Activated CD4-positive, alpha-beta T cell treated with anti-CD3 and anti-CD28 coated beads for 1 hour (primary cell): ENCODE measurements around the gene PIGM.
"Not testable (repeated sequence)": the region's sequence is repeated elsewhere in the genome, so short reads cannot be mapped to it uniquely, and the experiment has no call there.

ENCODE experiments used
- DNase-seq: peaks from one replicate; pipeline ENCODE4 v3.0.0-alpha.2; 2020

PIGM gene

DNA sequence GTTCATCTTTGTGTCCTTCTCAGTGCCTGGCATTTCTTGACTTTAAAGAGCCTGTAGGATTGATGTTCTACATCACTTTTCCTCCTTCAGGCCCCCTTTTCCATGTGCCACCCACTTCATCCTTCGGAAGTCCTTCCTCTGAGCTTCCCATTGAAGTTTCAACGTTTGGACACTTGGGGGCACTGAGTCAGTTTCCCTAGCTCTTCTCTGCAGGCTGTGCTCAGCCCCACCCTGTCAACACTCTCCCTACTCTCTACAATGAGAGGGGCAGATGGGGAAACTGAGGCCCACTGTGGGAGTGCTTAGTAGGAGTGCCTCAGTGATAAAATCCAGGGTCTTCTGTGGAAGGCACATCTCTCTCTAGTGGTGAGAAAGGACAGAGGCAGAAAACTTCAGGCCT, 26.3 kb upstream of the PIGM start:
- DNase-seq: no peak

DNA sequence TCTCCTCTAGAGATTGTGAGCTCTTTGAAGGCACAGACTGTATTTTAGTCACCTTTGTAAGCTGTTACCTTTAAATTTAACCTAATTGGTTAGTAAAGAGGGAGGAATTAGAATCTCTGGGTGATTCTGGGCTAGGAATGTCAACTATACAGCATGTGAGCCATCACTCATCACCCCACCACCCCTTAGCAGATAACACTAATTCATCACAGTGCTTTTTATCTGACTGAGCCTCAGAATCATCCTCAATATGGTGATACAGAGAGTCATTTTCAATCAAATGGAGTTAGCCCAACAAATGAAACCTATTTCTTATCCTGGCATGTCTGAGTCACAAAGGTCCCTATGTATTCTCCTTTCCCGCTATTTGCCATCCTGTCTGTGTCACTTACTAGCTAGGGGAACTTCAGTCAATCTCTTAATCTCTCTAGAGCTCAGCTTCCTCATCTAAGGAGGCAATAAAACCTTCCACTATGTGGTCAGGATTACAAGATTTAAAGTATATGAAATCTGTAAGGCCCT, 24.9 kb upstream of the PIGM start:
- no peak for DNase-seq

DNA sequence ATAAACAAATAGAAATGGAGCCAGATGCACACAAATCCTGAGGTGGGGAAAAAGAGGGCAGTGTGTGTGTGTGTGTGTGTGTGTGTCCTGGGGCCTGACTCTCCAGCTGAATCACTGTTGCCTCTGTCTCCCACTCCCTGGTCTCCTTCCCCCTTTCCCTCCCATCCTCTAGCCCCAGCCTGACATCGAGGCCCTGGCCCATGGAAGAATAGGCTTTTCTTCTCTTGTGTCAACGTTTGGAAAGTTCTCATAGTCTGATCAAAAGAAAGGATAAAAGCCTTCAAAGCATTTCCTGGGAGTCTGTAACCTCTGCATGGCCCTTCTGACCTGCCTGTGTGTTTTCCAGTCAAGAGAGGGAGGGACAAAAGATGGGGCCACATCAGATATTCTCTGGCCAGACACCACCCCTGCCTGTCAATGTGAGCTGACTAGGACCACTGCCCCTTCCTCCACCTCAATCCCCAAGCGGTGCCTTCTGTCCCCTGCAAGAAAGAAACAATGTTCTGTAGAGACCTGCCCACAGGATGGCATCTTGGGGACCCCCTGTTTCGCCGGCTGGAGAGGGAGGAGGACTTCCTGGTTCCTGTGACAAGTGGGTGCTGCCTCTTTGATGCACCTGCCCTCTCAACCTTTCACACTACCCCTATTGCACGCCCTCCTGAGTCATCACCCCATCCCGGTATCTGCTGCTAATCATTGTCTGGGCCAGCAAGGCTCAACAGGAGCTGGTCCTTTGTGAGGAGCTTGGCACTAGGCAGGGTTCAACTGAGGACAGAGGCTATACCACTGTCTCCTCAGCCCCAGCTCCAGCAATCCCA, 22.0 kb upstream of the PIGM start:
- DNase-seq: no peak

DNA sequence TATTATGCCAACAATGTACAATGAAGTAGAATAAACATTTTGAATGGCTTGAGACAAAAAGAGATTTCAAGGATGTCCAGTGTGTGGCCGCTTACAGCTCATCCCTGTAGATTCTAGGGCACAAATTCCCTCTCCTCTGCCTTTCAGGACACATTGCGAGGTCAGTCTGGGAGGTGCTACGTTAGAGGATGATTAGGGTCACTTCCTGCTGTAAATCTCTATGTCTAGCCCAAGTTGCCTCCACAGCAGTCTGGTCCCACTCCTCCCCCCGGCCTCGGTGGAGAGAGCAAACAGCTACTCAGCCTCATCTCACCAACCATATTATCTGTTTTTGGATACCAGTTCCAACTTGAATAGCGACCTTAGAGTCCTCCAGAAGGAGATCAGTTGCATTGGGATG, 21.1 kb upstream of the PIGM start:
- DNase-seq: no peak

DNA sequence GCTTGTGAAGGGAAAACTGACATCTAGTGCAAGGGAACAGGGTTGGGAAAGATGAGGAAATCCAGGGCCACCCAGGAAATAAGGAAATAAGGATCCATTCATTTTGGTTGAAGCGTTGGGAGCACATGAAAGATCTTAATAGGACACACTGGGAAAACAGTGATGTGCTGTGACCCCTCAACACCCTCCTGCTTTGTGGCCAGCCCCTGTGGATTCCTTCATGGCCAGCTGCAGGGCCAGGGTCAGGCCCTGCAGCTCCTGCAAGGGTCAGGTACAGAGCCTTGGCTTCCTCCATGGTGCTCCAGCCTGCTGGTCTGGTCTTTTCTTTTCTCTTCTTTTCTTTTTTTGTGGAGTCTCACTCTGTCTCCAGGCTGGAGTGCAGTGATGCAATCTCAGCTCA, 18.8 kb upstream of the PIGM start:
- no peak for DNase-seq

DNA sequence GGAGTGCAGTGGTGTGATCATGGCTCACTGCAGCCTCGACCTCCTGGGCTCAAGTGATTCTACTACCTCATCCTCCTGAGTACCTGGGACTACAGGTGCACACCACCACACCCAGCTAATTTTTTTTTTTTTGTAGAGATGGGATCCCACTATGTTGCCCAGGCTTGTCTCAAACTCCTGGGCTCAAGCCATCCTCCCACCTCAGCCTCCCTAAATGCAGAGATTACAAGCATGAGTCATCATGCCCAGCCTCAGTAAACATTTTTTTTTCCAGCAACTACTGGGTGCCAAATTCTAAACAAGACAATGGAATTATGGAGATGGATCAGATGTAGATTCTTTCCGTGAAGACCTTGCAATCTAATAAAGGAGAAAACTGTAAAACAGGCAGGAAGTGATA, 18.4 kb upstream of the PIGM start:
- not testable (repeated sequence) for DNase-seq

DNA sequence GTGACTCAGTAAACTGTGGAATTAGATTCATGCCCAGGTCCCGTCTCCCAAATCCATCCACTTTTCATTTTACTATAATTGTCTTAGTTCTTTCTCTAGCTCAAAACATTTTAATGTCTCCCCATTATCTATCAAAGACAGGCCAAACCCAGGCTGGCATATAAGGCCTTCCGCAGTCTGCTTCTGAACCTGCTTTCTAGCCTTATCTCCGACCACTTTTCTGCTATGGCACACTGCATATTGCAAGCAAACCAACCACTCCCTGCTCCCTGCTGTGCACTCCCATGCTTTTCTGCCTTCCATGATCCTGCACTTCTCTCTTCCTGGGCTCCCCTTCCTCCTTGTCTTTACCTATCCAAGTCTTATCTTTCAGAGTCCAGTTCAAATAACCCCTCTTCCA, 17.3 kb upstream of the PIGM start:
- no peak for DNase-seq

DNA sequence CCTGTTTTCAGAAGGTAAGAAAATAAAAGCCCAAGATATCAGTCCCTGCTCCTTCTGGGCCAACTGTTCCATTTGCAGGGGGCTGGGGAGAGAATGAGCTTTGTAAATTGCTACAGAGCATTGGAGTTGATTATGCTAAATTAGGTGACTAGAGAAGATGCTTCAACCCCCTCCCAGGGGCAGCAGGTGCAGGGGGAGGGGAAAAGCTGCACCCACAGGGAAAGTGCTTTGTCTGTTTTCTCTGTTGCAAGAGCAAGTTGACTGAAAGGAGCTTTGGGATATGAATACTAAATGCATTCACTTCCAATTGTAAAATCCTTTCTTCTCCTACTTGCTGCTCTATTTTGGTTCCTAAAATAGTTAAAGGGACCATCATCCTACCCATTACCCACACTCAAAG, 16.5 kb upstream of the PIGM start:
- DNase-seq: no peak

DNA sequence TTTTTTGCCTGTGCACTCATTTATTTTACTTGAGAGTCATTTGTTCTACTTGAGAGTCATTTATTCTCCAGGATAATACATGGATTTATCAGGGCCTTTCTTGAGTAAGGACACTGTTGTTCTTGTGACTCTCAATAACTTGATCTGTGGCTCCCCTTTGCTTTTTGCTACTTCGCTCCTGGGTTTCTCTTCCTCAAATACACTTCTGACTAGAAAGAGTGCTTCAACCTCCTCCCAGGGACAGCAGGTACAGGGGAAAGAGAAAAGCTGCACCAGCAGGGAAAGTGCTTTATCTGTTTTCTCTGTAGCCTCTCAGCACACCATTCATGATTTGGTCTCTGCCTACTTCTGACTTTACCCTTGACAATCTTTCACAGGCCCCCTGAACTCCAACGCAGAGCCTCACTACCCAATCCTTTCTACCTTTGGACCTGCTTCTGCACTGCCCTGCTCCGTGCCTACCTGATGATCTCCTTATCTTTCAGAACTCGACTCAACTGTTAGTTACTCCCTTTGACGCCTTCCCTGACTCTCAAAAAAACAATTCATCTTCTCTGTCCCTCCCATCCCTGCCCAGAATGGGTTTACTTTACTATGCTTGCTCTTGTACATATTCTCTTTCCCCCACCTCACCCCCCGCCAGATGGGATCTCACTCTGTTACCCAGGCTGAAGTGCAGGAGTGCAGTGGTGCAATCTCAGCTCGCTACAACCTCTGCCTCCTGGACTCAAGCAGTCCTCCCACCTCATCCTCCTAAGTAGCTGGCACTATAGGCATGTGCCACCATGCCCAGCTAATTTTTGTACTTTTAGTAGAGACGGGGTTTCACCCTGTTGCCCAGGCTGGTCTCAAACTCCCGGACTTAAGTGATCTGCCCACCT, 15.6 kb upstream of the PIGM start:
- no peak for DNase-seq

DNA sequence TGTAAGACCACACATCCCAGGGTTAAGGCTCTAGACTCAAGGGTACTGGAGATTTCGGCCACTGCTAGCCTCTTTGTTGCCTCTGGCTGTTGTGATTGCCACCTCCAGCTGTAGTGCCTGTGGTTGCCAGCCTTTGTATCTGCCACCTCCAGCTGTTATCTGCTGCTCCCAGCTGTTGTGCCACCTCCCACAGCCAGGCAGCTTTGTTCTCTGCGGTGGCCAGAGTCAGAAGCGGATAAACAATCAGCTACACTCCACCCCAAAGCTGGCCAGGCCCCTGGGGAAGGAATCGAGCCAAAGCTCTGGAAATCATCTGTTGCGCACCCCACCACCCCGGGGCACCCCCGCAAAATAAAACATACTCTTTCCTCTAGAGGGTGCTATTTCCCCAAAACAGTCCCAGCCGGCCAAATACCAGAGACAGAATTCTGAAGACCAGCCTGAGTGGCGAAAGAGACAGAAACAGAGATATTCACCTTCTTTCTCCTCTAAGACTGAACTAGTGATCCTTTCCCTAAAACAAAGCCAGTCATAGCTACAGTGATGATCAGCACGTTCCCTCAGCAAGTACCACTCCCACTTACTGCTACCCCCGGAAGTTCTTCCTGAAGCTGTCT, 14.8 kb upstream of the PIGM start:
- no peak for DNase-seq

DNA sequence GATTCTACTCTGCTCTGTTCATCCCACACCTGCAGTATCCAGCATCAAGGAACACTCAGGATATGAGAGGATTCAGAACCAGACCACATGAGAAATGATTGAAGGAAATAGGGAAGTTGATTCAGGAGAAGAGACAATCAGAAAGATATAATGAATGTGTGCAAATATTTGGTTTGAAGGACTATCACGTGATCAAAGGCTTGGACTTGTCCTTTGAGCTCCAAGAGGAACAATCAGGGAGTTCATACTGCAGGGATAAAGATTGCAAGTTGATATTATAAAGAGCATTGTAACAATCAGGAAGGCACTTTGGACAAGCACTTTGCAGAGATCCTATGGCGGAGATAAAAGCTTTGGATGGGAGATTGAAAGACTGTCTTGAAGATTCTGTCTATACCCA, 13.9 kb upstream of the PIGM start:
- no peak for DNase-seq

DNA sequence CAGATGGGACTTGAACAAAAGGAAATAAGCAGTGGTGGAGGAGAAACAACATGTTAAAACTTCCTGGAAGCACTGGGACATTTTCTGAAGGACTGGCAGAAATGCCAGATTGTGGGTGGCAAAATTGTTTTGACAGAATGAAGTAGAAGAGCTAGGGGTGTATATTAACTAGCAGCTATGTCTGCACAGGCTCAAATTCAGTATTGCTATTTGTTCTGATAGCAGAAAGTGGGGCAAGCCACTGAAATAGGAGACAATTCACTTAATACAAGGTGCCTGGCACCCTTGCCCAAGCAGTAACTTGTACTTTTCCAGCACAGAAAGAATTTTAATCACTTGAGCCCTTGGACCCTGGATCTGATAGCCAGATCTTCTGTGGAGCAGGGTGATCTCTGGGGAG, 11.8 kb upstream of the PIGM start:
- DNase-seq: no peak

DNA sequence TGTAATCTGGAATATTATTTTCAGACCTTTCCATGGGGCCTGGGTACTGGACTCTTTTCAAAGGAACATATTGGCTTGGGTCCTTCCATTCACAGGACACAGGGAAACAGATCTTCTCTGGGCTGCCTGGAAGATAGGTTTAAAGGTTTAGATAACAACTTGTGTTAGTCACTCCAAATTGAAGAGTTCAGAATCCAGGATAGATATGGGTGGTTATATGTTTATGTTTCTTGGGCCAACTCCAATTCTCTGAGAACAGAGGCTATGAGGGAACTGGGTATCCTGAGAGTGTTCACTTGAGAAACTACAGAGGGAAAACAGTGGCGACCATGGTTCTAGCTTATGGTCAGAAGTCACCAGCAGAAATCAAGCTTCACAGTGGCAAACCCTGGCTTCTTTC, 8.7 kb upstream of the PIGM start:
- DNase-seq: no peak

DNA sequence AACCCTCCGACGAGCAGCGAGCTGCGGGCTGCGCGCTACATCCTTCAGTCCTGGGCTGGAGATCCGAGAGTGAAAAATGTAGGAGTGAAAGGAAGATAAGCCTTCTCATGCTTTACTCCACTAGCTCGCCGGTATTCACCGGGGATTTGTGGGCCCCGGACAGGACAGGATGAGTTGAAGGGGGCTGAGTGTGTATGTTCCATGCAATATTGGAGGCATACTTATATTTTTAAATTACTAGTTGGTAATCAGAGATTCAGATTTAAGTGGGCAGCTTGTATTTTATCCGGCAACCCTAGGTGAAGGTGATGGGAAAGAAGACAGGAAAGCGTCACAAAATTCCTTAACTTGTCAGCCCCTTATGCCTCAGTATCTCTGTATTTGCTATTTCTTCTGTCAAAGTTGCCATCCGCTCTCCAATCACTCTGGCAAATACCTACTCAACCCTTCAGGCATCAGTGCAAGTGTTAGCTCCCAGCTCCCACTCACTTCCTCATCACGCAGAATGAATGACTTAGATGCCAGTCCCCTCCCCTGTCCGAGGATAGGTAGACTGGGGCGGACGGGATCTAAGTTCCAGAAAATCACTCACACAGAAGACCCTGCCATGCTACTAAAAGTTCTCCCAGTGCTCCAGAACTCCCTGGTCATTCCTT, 503 bp upstream of the PIGM start:
- DNase-seq: no peak

DNA sequence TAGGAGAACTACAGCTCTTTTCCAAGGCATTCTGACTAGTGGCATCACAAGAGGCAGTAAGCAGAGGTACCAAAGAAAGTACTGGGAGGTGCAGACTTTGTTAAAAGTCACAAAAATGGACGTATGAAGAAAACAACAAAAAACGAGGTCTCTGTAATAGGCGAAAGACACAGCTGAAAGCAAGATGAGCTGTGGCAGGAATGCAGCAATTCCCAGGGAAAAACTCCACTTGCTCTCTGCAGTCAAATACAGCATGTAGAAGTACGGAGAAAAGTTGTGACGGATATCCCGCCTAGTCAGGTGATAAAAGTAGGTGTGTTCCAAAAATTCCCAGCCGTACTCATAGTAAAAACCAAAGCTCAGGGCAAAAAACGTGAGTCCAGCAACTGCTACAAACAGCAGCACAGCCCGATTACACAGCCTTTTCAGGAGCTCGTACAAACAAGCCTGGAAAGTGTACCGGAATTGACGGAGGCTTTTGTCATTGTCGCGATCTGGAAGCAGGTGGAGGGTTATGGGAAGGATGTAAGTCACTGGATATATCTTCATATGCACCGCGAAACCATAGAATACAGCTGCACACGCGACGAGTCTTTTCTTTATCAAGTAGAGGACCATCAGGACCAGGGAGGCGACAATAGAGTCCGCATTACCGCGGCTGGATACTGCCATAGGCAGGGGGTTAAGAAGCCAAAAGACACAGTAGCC, 979 bp downstream of the PIGM start:
- DNase-seq: no peak

DNA sequence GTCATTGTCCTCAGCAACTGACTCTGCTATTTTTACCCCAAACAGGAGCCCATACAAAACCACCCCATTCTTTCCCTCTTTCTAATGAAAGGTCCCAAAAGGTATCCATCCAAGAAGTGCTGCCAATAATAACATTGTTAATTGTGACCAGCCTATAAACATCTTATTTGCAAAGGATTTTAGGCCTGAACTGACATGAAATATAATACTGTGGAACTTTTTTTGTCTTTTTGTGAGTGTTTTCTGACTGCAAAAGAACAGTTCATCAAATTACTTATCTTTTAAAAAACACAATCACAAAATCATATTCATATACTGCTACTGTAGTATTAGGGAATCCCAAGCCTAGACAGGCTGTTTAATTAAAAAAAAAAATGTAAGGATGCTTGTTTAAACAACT, 3.4 kb downstream of the PIGM start:
- no peak for DNase-seq

DNA sequence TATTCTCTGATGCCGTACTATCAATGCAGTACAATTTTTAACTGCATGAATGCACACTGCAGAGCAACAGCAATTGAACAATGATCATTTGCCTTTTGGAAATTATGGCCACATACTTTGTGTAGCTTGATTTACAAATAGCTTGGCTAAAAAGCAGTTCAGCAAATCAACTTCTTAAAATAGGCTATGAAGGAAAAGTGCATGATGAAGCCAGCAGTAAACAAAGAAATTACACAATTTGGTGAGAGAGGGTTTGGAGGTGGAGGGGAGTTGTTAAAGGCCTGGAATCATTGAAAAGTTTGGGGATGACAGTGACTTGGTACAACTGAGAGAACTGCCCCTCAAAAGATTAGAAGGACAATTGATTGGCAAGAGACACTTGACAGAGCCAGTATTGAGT, 6.5 kb downstream of the PIGM start:
- no peak for DNase-seq

DNA sequence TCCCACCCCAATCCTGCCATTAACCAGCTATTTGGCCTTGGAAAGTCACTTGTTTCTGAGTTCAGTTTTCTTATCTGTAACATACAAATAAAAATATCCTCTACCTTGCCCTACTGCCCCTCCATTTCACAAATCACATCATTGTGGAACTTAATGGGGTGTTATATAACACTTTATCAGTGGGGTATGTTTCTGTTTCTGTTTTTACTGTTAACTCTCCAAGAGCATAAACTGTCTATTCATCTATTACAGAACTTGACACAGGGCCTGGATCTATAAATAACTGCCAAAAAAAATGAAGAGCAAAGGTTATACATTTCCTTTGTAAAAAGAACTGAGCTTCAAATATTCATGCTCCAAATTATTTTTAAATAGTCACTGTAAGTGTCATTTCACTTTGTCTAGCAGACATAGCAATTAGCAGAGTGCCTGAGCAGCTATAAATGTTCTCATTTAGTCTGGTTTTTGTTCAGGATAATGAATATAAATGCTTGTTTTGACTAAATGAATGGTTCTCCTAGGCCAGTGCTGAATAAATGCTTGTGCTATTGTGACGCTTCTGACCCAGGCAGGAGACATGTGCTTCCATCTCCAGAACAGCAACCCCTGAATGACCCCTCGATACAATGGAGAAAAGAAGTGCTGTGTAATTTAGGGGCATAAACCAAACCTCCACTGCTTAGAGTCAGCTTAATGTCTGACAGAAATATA, 7.4 kb downstream of the PIGM start:
- DNase-seq: no peak

DNA sequence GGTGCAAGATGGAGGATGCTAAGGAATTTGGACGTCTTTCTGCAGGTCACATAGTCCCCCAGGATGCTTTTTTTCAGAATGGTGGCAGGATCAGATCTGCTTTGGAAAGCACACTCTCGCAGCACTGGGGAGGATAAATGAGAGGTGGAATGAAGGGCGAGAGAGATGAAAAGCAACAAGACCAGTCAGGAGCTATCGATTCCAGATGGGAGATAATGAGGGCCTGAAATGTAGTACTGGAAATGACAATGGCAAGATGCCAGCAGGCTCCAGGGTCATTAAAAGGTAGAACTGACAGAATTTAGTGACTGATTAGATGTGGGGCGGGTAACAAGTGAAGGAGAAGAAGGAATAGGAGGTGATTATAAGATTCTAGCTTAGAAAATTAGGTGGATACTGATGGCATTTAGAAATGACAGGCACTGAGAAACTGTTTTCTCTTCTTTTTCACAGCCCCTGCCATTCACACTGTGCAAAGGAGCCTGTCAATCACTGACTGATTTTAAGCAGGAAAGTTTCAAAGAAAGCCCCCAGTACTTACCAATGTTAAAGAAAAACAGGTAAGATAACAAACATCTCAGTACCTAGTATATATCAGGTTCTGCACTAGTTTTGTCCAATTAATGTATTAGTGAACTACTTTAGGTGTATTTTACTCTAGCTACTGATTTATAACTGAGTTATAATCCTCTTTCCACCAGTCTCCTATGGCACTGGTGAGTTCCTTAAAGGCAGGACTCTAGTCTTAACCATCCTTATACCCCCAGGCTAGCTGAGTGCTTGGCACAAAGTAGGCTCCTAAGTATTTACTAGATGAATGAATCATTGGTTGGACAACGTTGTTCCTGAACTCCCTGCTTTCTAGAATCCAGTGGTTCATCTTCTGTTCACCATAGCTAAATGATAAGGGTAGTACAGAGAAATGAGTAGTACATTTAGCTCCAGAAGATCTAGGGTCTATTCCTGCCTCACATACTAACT, 9.2 kb downstream of the PIGM start:
- DNase-seq: no peak

DNA sequence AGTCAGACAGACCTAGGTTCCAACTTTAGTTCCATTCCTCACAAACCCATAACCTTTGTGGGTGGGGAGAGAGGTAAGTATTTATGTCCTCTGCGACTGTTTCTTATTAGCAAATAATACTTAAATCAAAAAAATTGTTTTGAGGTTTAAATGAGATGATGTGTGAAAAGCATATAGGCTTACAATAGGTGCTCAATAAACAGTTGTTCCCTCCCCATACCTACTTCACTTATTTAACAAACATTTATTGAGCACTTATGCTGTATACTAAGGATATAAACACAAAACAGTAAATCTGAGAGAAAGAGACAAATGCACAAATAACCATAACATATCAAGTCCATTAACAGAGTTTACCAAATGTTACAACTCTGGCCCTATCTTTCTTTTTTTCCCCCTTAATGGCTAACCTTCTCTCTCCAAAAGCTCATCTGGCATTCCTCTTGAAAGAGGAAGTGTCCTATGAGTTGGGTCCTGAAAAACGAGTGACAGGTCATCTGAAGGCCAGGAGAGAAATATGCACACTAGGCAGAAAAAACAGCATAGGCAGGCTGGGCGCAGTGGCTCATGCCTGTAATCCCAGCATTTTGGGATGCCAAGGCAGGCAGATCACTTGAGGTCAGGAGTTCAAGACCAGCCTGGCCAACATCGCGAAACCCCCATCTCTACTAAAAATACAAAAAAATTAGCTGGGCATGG, 10.3 kb downstream of the PIGM start:
- DNase-seq: no peak
